Upper lobe of right lung (tissue), 1 donor: Measurements from ENCODE around the gene KRTAP12-2. TPM values are rescaled to one million over a fixed set of nuclear protein-coding genes. Genes with fewer than 3 reads are reported as not detected.

ENCODE experiments used
- ATAC-seq: fragments of 200-7000 bp; cut with Tn5 transposase; one replicate; pipeline ENCODE4 v1.9.1; 2020; ENCODE audit warnings: mild to moderate bottlenecking, moderate library complexity
- DNase-seq: peaks from one replicate; pipeline ENCODE4 v3.0.0-alpha.2; 2020
- H3K27ac ChIP-seq: fragments of 200-600 bp; one replicate; pipeline ENCODE4 v1.8.0; 2022
- H3K27me3 ChIP-seq: fragments of 200-600 bp; one replicate; pipeline ENCODE4 v1.8.0; 2022; ENCODE audit warnings: mild to moderate bottlenecking
- H3K36me3 ChIP-seq: fragments of 200-600 bp; one replicate; pipeline ENCODE4 v1.8.0; 2022
- H3K4me1 ChIP-seq: fragments of 200-600 bp; one replicate; pipeline ENCODE4 v1.8.0; 2022
- H3K4me3 ChIP-seq: fragments of 200-600 bp; one replicate; pipeline ENCODE4 v1.8.0; 2022; ENCODE audit warnings: mild to moderate bottlenecking
- H3K9me3 ChIP-seq: fragments of 200-600 bp; one replicate; pipeline ENCODE4 v1.8.0; 2022
- intact Hi-C: fragments of 100-400 bp; cut with DNase I; formaldehyde crosslinking; loops from one replicate; pipeline ENCODE4 v1.11.0; 2022
- total RNA-seq: library from RNA; stranded (reverse); fragmentation: NEBNext Ultra II Directional; extraction: Animal tissue kit (Norgen Biotek cat#: 25700); gene quantifications from one replicate; pipeline ENCODE4 v1.2.1, GENCODE V29; 2021
- TF ChIP-seq, protein P1 (sequence below): fragments of 200-600 bp; IDR thresholded peaks from one replicate; pipeline ENCODE4 v1.8.0; 2022; ENCODE audit warnings: antibody characterized with exemption
- donor health status: DM: no; HTN: yes; CAD: no; lungs with severe emphysema.

KRTAP12-2 gene
- total RNA-seq, 1 donor from 2014 or later = not detected

DNA sequence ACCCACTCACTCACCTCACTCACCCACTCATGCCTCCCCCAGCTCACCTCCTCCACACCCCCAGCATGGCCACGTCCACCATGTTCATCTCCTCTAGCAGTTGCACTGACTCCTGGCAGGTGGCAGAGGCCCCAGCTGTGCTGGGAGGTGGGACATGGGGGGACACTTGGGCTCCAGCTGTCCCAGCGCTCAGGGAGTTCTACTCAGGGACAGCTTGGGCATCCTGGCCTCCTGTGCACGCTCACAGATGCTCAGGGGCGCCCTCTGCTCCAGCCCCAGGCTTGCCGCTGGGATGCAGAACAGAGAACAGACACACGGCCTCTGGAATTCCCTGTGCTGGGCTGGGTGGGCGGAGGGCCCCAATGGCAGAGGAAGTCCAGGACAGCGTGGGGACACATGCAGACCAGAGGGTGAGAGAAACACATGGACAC is 49.6 kb downstream of the KRTAP12-2 start:
- Histone ChIP-seq H3K27me3 (no peaks in the 10 kb centered on the region), H3K4me1 (no peaks in the 10 kb centered on the region), H3K9me3 (no peaks in the 10 kb centered on the region), H3K27ac (no peak overlapping the region), H3K36me3 (no peaks in the 10 kb centered on the region), H3K4me3 (no peak overlapping the region)
- intact Hi-C loops = no loop called here
- ATAC-seq = no peak
- peak; percentile 51 for DNase-seq
- TF ChIP-seq, protein P1, sequence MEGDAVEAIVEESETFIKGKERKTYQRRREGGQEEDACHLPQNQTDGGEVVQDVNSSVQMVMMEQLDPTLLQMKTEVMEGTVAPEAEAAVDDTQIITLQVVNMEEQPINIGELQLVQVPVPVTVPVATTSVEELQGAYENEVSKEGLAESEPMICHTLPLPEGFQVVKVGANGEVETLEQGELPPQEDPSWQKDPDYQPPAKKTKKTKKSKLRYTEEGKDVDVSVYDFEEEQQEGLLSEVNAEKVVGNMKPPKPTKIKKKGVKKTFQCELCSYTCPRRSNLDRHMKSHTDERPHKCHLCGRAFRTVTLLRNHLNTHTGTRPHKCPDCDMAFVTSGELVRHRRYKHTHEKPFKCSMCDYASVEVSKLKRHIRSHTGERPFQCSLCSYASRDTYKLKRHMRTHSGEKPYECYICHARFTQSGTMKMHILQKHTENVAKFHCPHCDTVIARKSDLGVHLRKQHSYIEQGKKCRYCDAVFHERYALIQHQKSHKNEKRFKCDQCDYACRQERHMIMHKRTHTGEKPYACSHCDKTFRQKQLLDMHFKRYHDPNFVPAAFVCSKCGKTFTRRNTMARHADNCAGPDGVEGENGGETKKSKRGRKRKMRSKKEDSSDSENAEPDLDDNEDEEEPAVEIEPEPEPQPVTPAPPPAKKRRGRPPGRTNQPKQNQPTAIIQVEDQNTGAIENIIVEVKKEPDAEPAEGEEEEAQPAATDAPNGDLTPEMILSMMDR = no peak

DNA sequence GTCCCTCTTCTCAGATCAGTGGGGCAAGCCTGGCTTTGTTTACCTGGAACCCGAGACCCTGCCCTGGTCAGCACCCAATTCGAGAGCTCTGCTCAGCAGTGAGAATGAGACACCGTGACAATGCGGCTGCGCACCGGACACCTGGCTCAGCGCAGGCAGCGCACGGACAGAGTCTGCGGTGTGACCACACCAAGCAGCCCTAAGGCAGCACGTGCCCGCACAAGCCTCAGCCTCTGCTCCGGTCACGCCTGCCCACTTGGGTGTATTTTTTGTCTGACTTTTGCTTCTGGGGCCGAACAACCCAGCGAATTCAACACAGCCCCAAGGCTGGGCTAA is 50.2 kb downstream of the KRTAP12-2 start:
- TF ChIP-seq, protein P1 = no peak
- Histone ChIP-seq H3K27ac (no peak overlapping the region), H3K4me1 (no peaks in the 10 kb centered on the region), H3K27me3 (no peaks in the 10 kb centered on the region), H3K4me3 (no peak overlapping the region), H3K36me3 (no peaks in the 10 kb centered on the region), H3K9me3 (no peaks in the 10 kb centered on the region)
- ATAC-seq = no peak
- intact Hi-C loops = no loop called here
- DNase-seq = no peak

Other genes starting within 250 kb of the KRTAP12-2 start
- gene LRRC3, start 211.4 kb downstream of the KRTAP12-2 start, total RNA-seq = 3.6 TPM
- gene KRTAP10-1, start 126.7 kb downstream of the KRTAP12-2 start, total RNA-seq = not detected
- not detected for gene KRTAP10-2, start 115.4 kb downstream of the KRTAP12-2 start, total RNA-seq
- gene KRTAP10-3, start 108.1 kb downstream of the KRTAP12-2 start, total RNA-seq = not detected
- gene KRTAP10-4, start 93.2 kb downstream of the KRTAP12-2 start, total RNA-seq = not detected
- gene KRTAP10-5, start 86.3 kb downstream of the KRTAP12-2 start, total RNA-seq = not detected
- not detected for gene KRTAP10-6, start 74.4 kb downstream of the KRTAP12-2 start, total RNA-seq
- gene KRTAP10-7, start 66.3 kb downstream of the KRTAP12-2 start, total RNA-seq = not detected
- gene KRTAP10-8, start 54.8 kb downstream of the KRTAP12-2 start, total RNA-seq = not detected
- gene KRTAP10-9, start 39.8 kb downstream of the KRTAP12-2 start, total RNA-seq = not detected
- not detected for gene KRTAP10-10, start 29.6 kb downstream of the KRTAP12-2 start, total RNA-seq
- gene KRTAP10-11, start 20.5 kb downstream of the KRTAP12-2 start, total RNA-seq = not detected
- gene KRTAP12-4, start 12.3 kb downstream of the KRTAP12-2 start, total RNA-seq = not detected
- gene KRTAP12-3, start 9.0 kb downstream of the KRTAP12-2 start, total RNA-seq = not detected
- gene KRTAP12-1, start 15.2 kb upstream of the KRTAP12-2 start, total RNA-seq = not detected
- gene KRTAP10-12, start 30.2 kb upstream of the KRTAP12-2 start, total RNA-seq = not detected
- 0.23 TPM for gene TSPEAR, start 44.6 kb upstream of the KRTAP12-2 start, total RNA-seq
- gene UBE2G2, start 134.9 kb upstream of the KRTAP12-2 start, total RNA-seq = 78.8 TPM
- 85.0 TPM for gene SUMO3, start 151.1 kb upstream of the KRTAP12-2 start, total RNA-seq
- gene PTTG1IP, start 206.8 kb upstream of the KRTAP12-2 start, total RNA-seq = 244 TPM